Stimulated activated CD8-positive, alpha-beta memory T cell treated with anti-CD3 and anti-CD28 coated beads, Interleukin-2, amount 100 ng/mL, for 1 hour (primary cell): ENCODE measurements around the gene DMXL2.
"Not testable (repeated sequence)": the region's sequence is repeated elsewhere in the genome, so short reads cannot be mapped to it uniquely, and the experiment has no call there.

Experiments used
- DNase-seq, 2 donors: peaks; one replicate each; pipeline ENCODE4 v3.0.0-alpha.2; 2020; ENCODE audit warnings: low read depth in 2 of 2

DMXL2 gene

DNA sequence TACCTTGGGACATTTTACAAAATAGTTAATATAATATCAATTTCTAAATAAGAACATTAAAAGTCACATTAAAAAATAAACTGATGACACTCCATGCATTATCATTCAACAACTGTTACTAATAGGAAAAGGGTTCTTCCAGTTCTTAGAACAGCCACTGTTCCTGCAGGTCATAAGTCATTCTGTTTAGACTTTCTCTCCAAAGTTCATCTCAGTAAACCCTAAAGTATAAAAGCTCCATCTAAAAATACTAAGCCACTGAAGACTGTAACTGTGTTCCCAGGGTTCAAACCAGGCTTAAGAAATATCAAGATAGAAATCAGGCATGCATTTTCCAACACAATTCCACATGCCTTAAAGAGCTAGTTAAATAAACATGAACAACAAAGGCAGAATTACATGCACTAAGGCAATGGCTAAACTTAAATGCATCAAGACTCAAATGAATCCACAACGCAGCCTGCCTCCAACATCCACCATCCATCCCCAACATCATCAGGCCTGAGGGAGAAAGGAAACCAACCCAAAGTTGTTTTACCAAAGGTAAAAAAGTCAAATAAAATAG is 46.2 kb downstream of the DMXL2 start:
- no peak for DNase-seq

DNA sequence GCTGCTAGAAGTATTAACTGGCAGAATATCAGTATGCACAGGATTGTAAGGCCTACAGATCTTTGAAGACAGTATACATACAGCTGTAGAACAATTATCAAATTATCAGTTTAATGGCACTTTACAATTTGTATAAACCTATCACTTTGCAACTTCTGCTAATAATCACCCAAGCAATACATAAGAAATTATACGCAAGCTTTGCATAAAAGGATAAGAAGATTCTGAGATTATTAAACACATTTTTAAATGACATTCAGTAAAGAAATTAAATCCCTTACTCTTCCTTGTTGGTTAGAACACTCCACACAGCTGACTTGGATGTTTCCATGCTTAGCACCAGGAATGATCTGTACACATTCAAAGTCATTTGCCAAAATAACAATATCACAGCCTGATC is 46.8 kb downstream of the DMXL2 start:
- no peak for DNase-seq

DNA sequence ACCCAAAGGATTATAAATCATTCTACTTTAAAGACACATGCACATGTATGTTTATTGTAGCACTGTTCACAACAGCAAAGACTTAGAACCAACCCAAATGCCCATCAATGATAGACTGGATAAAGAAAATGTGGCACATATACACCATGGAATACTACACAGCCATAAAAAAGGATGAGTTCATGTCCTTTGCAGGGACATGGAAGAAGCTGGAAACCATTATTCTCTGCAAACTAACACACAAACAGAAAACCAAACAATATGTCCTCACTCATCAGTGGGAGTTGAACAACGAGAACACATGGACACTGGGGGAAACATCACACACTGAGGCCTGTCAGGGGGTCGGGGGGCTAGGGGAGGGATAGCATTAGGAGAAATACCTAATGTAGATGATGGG is 49.2 kb downstream of the DMXL2 start:
- not testable (repeated sequence) for DNase-seq

DNA sequence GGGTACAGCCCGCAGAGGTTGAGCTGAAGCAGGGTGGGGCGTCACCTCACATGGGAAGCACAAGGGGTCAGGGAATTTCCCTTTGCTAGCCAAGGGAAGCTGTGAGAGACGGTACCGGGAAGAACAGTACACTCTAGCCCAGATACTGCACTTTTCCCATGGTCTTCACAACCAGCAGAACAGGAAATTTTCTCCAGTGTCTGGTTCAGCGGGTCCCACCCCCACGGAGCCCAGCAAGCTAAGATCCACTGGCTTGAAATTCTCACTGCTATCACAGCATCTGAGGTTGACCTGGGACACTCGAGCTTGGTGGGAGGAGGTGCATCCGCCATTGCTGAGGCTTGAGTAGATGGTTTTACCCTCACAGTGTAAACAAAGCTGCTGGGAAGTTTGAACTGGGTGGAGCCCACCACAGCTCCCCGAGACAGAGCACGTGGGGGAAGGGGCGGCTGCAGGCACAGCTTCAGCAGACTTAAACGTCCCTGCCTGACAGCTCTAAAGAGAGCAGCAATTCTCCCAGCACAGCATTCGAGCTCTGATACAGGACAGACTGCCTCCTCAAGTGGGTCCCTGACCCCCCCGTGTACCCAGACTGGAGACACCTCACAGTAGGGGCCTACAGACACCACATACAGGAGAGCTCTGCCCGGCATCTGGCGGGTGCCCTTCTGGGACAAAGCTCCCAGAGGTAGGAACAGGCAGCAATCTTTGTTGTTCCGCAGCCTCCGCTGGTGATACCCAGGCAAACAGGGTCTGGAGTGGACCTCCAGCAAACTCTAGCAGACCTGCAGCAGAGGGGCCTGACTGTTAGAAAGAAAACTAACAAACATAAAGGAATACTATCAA is 53.4 kb downstream of the DMXL2 start:
- DNase-seq = not testable (repeated sequence)

DNA sequence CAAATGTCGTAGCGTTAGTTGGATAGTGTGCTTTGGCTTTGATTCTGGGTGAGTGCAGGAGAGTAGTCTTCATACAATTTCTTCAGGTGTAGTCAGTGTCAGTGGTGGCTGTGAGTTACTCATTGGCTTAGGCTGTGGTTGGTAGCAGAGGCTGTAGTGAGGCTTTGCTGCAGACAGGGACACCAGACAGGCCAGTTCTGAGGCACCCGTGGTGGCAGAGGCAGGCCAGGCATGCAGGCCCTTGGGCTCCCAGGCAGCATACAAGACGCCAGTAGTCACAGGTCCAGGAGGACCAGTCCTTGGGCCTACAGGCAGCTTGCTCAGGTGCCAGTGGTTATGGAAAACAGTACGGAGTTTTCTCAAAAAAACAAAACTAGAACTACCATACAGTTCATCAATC is 61.3 kb downstream of the DMXL2 start:
- no peak for DNase-seq

DNA sequence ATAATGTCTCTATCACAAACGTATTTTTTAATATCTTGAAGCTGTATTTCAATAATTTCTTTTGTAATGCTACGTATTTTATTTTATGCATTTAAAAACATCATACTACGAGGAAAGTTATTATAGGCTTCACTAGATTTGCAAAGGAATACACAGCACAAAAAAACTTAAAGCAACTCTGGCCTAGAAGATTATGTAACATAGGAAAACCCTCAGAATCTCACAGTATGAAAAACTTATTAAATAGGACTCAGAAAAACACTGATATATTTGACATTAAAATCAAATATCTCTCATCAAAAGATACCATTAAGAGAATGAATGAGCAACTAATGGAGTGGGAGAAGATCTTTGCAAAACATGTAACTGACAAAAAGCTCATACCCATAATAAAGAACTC is 63.7 kb downstream of the DMXL2 start:
- no peak for DNase-seq

DNA sequence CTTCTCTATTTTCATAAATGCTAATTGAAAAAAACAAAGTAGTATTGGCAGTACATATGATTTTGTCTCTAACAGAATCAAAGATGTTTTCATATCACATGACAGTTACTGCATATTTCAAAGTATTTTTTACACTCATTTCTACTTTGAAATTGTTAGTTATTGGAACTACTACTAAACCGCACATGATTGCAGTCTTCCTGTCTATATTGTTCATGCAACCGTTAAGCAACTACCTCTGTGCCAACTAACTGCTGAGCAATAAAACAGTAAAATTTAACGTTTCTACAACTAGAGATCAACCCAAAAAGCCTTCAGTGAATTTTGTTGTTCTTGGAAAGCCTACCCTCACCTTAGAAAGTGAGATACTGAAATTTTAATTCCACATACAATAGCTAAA is 64.2 kb downstream of the DMXL2 start:
- no peak for DNase-seq

DNA sequence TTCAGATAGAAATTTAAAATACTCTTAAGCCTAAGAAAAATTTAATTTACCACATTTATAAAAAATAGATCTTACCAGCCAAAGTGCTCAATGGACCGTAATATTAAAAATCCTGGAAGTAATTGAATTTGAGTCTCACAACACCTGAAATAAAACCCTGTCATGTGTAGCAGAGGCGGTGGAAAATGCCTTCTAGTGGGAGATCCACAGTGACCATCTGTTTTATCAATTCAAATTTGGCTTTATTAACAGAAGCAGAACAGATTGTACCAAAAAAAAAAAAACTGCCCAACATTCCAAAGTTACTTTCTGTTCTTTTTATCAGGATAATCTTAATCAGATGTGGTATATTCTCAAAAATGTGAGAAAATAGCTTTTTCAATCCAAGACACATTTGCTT is 71.7 kb downstream of the DMXL2 start:
- no peak for DNase-seq

DNA sequence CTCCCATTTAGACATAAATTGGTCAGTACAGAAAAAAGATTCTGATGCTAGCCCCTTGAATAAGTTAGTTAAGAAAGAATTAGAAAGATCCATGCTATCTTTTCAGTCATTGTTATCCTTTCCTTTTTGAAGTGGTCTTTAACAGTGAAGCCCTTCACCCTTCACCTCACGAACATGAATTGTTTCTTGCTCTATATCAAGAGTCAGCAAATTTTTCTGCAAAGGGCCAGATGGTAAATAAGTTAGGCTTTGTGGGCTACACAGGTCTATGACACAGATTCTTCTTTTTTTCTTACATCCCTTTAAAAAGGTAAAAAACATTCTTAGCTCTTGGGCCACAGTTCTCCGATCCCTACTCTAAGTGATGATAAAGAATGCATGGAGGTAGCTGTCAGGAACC is 74.9 kb downstream of the DMXL2 start:
- no peak for DNase-seq

DNA sequence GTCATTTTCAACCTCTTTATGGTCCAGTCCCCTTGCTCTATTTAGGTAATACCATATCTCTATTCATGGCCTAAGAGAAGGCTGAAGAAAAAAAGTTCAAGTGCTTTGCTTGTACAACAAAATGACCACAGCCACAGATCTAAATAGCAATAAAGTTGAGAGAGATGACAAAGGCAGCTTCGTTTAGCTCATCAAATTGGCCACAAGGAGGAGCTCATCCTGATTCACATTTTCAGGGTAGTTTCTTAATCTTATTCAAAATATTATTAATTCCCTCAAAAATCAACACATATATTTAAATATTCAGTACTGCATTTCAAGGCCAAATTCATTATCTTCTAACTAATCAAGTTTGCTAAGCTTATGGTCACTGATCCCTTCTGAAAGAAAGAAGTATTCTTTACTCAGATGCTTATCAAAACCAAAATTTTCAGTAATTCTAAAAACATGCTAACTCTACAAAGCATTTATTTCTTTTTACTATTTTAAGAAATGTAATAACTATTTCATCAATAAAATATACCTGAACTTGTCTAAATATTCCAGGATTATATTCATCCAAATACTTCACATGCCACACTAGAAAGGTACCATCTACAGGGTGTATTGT is 85.5 kb downstream of the DMXL2 start:
- no peak for DNase-seq

DNA sequence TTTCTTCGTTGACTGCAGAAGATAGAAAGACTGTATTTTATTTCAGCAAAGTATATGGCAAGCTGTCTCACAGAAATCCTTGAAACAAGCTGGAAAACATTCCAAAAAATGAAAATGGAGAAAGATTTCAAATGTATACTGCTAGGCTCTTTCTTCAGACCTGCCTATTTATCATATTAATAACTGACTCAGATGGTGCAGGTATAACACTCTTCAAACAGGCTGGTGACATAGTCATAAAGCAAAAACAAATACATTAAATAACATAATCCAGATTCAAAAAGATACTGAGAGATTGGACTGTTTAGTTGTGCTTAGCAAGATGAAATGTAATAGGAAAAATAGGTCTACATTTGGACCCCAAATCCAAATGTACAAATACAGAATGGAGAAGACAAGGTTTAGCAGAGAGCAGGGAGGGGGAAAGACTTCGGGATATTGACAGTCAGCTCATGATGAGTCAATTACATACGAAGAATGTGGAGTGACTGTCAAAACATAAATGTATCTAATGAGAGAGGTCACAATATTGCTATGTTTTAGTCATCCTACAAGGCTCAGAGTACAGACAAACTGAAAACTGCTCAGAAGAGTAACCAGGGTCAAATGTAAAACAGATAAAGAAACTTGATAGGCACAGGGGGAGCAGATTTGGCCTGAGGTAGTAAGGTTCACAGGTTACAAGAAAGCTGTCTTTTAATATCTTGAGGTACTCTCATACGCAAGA is 88.7 kb downstream of the DMXL2 start:
- DNase-seq = no peak

DNA sequence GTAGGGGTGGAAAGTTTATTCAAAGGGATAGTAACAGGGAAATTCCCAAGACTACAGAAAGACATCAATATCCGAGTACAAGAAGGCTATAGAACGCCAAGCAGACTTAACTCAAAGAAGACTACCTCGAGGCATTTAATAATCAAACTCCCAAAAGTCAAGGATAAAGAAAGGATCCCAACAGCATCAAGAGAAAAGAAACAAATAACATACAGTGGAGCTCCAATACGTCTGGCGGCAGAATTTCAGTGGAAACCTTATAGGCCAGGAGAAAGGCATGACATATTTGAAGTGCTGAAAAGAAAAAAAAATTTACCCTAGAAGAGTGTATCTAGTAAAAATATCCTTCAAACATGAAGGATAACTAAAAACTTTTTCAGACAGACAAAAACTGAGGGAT is 95.6 kb downstream of the DMXL2 start:
- no peak for DNase-seq

DNA sequence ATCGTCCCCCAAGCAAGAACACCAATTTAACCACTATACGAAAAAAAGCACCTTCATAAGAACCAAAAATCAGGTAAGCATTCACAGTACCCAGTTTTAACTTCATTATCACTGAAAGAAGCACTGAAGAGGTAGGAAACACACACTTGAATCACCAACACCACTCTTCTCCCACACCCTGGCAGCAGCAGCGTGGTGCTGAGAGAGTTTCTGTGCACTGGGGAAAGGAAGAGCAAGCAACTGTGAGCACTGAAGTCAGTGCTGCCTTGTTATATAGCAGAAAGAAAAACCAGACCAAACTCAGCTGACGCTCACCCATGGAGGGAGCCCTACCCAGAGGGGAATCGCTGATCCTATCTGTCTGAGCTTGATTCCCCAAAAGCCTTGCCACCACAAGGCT is 98.2 kb downstream of the DMXL2 start:
- no peak for DNase-seq

DNA sequence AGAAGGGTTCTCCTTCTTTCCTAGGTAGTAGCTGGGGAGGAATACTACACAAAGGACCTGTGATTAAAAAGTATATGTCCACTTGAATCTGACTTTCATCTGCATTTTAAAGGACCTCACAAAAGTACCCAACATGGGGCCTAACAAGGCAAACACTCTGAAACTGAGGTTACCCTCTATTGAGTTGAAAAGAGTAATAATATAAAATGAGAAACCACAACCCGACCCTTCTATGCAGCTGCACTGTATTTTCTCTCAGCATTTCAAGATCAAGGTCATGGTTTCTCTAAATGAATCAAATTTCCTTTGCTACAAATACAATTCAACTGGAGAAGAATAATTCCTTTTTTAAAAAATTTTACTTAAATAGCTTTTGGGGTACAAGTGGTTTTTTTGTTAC is 106.3 kb downstream of the DMXL2 start:
- no peak for DNase-seq

DNA sequence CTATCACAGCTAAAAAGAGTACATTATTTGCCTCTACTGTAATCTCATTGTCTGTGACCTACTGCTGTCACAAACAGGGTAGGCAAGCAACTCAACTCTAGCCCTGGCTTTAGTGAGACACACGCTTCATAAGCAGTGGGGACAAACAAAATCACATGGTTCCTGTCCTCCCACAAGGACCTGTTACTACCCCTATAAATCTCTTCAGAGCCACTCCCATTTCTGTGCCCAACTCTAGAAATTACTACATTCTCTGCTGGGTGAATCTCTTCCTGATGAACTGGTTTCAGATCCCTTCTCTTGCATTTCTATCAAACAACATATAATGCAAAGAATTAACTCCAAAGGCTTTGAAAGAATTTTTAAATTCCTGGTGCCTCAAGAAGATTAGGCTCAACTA is 117.3 kb downstream of the DMXL2 start:
- DNase-seq = no peak

DNA sequence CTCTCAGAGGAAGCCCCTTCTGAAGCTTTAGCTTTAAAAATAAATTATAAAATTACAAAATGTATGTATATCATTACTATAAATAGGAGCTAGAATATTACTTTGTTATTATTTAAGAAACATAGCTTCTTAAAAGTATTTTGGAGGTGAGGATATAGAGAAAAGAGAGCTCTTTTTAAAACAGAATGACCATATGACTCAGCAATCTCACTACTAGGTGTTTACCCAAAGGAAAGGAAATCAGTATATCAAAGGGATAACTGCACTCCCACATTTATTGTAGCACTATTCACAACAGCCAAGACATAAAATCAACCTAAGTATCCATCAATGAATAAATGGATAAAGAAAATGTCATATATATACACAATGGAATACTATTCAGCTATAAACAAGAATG is 119.6 kb downstream of the DMXL2 start:
- no peak for DNase-seq

DNA sequence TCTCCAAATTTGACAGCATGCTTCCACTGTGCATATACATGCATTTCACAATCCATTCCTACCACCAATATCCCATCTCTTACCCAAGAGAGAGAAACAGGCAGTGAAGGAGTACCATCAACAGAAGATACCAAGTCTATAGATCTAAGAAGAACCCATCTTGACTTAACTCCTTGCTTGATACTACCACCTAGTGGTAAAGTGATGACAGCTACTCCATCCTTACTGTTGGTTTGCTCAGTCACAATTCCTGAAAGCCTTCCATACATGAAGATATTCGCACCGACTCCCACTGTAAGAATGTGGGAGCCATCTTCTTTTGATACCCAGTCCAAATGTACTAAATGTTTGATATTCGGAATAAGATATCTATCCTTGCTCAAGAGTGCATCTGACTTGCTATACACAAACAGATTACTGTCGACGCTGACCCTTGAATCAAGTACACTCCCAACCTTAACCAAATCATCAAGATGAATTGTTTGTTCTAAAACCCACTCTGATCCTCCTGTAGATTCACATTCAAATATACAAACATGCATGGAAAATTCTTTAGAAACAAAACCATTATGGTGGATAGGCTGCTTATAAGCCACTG is 123.1 kb downstream of the DMXL2 start:
- DNase-seq = no peak

DNA sequence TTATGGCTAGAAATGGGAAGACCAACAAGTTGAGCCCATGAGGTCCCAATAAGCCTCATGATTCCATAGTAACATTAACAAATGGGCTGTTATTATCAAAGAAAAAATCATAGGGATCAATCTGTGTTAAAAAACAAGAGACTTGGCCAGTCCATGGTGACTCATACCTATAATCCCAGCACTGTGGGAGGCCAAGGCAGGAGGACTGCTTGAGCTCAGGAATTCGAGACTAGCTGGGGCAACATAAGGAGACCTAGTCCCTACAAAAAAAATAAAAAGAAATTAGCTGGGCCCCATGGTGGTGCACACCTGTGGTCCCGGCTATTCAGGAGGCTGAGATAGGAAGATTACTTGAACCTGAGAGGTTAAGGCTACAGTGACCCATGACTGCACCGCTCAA is 124.8 kb downstream of the DMXL2 start:
- no peak for DNase-seq

DNA sequence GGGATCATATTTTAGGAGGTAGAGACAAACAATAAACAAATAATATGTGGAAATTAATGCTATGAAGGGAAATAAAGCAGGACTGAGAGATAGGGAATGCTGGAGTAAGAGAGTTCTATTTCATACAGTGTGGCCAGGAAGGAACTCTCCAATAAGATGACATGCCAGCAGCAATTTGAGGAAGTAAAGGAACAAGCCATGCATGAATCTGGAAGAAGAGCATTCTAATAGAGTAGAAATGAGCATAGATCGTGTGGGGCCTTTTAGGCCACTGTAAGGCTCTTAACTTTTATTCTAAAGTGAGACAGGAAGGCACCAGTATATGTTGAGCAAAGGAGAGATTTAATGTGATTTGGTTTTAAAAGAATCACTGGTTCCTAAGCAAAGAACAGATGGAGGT is 126.3 kb downstream of the DMXL2 start:
- no peak for DNase-seq

DNA sequence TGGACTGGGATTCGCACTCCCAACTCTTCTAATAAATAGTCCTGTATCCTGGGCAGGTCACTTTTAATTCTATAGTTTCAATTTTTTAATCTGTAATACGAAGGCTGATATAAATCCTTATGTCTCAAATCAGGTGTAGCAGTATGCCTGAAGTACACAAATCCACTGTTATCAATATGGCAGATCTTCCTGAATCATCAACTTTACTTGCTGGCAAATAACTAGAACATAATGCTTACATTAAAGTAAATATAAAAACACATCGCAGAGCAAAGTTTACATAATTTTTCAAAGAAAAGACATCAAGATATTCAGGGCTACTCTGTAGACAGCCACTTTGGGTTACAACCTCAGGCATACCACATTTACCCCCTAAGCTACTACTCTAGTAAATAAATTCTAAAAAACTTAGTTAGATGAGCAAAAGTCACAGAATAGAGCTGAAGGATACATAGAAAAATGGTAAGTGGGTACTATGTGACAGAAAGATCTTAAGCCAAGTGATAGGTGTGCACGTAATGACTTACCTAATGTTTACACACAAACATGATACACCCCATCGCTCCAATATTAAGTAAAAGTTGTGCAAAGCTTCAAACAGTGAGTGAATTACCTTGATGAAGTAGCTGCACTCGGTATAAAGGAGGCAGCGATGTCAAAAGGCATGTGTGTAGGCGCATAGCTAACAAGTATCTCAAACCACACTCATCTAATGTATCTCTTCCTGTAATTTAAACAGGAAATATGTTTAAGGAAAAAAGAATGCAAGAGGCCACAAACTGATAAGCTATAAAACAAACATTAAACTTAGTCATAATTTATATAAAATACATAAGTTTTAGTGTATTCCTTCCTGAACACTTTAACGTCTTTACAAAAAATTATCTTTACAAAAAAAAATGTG is 127.9 kb downstream of the DMXL2 start:
- no peak for DNase-seq

DNA sequence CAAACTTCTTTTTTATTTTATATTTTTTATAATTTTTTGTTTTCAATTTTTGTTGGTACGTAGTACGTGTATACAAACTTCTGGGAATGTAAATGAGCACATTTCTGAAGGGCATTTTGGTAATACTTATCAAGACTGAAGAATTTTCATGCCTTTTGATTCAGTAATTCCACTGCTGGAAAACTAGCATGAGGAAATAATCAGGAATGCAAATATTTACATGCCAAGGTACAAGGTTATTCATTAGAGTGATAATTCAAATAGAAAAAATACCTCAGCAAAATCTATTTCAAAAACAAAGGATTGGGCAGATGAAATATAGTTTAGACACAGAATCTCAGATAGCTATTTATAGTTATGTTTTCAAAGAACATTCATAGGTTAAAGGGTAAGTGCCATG is 128.7 kb downstream of the DMXL2 start:
- no peak for DNase-seq
